ENCODE results near the gene ULK1.
A peak's percentile ranks its signal among the peaks of the same experiment; 100 is the strongest.

The ULK1 gene

DNA sequence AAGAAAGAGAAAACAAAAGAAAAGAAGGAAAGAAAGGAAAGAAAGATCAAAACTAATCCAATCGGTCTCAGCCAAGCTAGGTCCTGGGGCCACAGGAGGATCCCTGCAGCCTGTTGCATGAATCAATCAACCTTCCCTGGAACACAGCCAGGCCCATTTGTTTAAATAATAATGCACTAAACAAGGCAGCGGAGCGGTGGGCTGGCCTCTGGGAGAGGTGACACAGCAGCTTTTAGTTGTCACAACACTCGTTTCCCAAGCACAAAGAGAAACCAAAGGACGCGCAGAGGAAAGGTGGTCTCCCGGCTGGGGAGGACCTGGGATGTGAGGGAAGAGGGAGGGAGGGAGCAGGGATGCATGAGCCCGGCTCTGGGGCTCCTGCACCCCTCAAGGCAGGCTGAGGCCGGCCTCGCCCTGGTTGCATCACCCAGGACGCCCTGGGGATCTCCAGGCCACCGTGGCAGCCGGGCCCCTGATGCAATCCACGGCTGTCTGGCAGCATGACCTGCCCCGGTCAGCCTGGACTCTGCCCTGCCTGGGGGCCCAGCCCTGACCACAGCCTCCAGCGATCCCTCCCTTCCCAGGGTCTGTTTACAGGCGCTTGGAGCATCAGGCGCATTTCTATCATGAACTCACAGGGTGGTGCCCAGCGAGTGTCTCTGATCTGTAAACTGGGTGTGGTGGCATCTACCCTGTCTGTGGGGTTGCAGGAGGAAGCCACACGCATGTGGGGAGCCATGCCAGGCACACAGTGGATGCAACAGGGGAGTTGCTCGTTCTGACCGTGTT lies 33.8 kb upstream of the ULK1 start (continued):
- TF ChIP-seq ZNF138 (tag by site-specific recombination; IDR thresholded peaks at IDR 0.05; ENCODE audit: borderline replicate concordance) (no peak), ZNF585B (tag by site-specific recombination; IDR thresholded peaks at IDR 0.05) (no peak), KLF16 (tag by site-specific recombination; IDR thresholded peaks at IDR 0.05) (peak; percentile 45; the same call in 1 of the 2 replicates), ZNF555 (tag by site-specific recombination; conservative IDR thresholded peaks at IDR 0.05) (no peak), ZNF626 (tag by site-specific recombination; IDR thresholded peaks at IDR 0.05) (no peak), ZNF792 (tag by site-specific recombination; IDR thresholded peaks at IDR 0.05) (no peak), ZBTB17 (tag by site-specific recombination; IDR thresholded peaks at IDR 0.05) (peak; percentile 84), ZXDB (tag by site-specific recombination; IDR thresholded peaks at IDR 0.05) (no peak), ZNF404 (tag by site-specific recombination; IDR thresholded peaks at IDR 0.05) (no peak), ZNF302 (tag by site-specific recombination; IDR thresholded peaks at IDR 0.05; ENCODE audit: low read depth) (no peak), ZNF571 (tag by site-specific recombination; IDR thresholded peaks at IDR 0.05) (no peak), YY2 (tag by site-specific recombination; IDR thresholded peaks at IDR 0.05) (no peak), GLI4 (tag by site-specific recombination; IDR thresholded peaks at IDR 0.05) (no peak), ZNF391 (tag by site-specific recombination; IDR thresholded peaks at IDR 0.05; ENCODE audit: borderline replicate concordance, low read depth) (no peak), ZNF202 (tag by site-specific recombination; IDR thresholded peaks at IDR 0.05; ENCODE audit: borderline replicate concordance) (no peak), ZNF423 (tag by site-specific recombination; IDR thresholded peaks at IDR 0.05) (peak; percentile 58; the same call in 1 of the 2 replicates), ZBTB21 (tag by site-specific recombination; IDR thresholded peaks at IDR 0.05) (no peak)
- TF ChIP-seq, protein P1, sequence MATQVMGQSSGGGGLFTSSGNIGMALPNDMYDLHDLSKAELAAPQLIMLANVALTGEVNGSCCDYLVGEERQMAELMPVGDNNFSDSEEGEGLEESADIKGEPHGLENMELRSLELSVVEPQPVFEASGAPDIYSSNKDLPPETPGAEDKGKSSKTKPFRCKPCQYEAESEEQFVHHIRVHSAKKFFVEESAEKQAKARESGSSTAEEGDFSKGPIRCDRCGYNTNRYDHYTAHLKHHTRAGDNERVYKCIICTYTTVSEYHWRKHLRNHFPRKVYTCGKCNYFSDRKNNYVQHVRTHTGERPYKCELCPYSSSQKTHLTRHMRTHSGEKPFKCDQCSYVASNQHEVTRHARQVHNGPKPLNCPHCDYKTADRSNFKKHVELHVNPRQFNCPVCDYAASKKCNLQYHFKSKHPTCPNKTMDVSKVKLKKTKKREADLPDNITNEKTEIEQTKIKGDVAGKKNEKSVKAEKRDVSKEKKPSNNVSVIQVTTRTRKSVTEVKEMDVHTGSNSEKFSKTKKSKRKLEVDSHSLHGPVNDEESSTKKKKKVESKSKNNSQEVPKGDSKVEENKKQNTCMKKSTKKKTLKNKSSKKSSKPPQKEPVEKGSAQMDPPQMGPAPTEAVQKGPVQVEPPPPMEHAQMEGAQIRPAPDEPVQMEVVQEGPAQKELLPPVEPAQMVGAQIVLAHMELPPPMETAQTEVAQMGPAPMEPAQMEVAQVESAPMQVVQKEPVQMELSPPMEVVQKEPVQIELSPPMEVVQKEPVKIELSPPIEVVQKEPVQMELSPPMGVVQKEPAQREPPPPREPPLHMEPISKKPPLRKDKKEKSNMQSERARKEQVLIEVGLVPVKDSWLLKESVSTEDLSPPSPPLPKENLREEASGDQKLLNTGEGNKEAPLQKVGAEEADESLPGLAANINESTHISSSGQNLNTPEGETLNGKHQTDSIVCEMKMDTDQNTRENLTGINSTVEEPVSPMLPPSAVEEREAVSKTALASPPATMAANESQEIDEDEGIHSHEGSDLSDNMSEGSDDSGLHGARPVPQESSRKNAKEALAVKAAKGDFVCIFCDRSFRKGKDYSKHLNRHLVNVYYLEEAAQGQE (tag by site-specific recombination; IDR thresholded peaks at IDR 0.05), result no peak
- TF ChIP-seq, protein P2, sequence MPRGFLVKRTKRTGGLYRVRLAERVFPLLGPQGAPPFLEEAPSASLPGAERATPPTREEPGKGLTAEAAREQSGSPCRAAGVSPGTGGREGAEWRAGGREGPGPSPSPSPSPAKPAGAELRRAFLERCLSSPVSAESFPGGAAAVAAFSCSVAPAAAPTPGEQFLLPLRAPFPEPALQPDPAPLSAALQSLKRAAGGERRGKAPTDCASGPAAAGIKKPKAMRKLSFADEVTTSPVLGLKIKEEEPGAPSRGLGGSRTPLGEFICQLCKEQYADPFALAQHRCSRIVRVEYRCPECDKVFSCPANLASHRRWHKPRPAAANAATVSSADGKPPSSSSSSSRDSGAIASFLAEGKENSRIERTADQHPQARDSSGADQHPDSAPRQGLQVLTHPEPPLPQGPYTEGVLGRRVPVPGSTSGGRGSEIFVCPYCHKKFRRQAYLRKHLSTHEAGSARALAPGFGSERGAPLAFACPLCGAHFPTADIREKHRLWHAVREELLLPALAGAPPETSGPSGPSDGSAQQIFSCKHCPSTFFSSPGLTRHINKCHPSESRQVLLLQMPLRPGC (tag by site-specific recombination; IDR thresholded peaks at IDR 0.05), result no peak
- TF ChIP-seq, protein P3, sequence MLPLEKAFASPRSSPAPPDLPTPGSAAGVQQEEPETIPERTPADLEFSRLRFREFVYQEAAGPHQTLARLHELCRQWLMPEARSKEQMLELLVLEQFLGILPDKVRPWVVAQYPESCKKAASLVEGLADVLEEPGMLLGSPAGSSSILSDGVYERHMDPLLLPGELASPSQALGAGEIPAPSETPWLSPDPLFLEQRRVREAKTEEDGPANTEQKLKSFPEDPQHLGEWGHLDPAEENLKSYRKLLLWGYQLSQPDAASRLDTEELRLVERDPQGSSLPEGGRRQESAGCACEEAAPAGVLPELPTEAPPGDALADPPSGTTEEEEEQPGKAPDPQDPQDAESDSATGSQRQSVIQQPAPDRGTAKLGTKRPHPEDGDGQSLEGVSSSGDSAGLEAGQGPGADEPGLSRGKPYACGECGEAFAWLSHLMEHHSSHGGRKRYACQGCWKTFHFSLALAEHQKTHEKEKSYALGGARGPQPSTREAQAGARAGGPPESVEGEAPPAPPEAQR (tag by site-specific recombination; IDR thresholded peaks at IDR 0.05), result no peak
- TF ChIP-seq, protein P4, sequence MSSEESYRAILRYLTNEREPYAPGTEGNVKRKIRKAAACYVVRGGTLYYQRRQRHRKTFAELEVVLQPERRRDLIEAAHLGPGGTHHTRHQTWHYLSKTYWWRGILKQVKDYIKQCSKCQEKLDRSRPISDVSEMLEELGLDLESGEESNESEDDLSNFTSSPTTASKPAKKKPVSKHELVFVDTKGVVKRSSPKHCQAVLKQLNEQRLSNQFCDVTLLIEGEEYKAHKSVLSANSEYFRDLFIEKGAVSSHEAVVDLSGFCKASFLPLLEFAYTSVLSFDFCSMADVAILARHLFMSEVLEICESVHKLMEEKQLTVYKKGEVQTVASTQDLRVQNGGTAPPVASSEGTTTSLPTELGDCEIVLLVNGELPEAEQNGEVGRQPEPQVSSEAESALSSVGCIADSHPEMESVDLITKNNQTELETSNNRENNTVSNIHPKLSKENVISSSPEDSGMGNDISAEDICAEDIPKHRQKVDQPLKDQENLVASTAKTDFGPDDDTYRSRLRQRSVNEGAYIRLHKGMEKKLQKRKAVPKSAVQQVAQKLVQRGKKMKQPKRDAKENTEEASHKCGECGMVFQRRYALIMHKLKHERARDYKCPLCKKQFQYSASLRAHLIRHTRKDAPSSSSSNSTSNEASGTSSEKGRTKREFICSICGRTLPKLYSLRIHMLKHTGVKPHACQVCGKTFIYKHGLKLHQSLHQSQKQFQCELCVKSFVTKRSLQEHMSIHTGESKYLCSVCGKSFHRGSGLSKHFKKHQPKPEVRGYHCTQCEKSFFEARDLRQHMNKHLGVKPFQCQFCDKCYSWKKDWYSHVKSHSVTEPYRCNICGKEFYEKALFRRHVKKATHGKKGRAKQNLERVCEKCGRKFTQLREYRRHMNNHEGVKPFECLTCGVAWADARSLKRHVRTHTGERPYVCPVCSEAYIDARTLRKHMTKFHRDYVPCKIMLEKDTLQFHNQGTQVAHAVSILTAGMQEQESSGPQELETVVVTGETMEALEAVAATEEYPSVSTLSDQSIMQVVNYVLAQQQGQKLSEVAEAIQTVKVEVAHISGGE (tag by site-specific recombination; conservative IDR thresholded peaks at IDR 0.05; ENCODE audit: low read depth), result no peak
- TF ChIP-seq, protein P5, sequence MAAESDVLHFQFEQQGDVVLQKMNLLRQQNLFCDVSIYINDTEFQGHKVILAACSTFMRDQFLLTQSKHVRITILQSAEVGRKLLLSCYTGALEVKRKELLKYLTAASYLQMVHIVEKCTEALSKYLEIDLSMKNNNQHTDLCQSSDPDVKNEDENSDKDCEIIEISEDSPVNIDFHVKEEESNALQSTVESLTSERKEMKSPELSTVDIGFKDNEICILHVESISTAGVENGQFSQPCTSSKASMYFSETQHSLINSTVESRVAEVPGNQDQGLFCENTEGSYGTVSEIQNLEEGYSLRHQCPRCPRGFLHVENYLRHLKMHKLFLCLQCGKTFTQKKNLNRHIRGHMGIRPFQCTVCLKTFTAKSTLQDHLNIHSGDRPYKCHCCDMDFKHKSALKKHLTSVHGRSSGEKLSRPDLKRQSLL (tag by site-specific recombination; IDR thresholded peaks at IDR 0.05), result peak; percentile 96
- TF ChIP-seq, protein P6, sequence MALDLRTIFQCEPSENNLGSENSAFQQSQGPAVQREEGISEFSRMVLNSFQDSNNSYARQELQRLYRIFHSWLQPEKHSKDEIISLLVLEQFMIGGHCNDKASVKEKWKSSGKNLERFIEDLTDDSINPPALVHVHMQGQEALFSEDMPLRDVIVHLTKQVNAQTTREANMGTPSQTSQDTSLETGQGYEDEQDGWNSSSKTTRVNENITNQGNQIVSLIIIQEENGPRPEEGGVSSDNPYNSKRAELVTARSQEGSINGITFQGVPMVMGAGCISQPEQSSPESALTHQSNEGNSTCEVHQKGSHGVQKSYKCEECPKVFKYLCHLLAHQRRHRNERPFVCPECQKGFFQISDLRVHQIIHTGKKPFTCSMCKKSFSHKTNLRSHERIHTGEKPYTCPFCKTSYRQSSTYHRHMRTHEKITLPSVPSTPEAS (tag by site-specific recombination; IDR thresholded peaks at IDR 0.05), result no peak
- TF ChIP-seq, protein P7, sequence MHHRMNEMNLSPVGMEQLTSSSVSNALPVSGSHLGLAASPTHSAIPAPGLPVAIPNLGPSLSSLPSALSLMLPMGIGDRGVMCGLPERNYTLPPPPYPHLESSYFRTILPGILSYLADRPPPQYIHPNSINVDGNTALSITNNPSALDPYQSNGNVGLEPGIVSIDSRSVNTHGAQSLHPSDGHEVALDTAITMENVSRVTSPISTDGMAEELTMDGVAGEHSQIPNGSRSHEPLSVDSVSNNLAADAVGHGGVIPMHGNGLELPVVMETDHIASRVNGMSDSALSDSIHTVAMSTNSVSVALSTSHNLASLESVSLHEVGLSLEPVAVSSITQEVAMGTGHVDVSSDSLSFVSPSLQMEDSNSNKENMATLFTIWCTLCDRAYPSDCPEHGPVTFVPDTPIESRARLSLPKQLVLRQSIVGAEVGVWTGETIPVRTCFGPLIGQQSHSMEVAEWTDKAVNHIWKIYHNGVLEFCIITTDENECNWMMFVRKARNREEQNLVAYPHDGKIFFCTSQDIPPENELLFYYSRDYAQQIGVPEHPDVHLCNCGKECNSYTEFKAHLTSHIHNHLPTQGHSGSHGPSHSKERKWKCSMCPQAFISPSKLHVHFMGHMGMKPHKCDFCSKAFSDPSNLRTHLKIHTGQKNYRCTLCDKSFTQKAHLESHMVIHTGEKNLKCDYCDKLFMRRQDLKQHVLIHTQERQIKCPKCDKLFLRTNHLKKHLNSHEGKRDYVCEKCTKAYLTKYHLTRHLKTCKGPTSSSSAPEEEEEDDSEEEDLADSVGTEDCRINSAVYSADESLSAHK (tag by site-specific recombination; IDR thresholded peaks at IDR 0.05), result no peak
